AML-193 (cell line): ENCODE results near the gene TMEM31.
"Not testable (repeated sequence)": the region's sequence is repeated elsewhere in the genome, so short reads cannot be mapped to it uniquely, and the experiment has no call there.

Experiments used
- DNase-seq, 2 experiments: peaks; one replicate each; lab custom pipeline; 2025; lab: John Stamatoyannopoulos, UW

Gene TMEM31

GRCh38 chrX:103726477-103726876 lies 15.8 kb downstream of the TMEM31 start:
- DNase-seq: no peak

GRCh38 chrX:103727115-103727514 lies 16.4 kb downstream of the TMEM31 start:
- no peak for DNase-seq

GRCh38 chrX:103729015-103729414 lies 18.3 kb downstream of the TMEM31 start:
- no peak for DNase-seq

- DNase-seq: no peak
Measured at GRCh38 chrX:103730147-103730795, 19.6 kb downstream of the TMEM31 start.

GRCh38 chrX:103730796-103731493 lies 20.2 kb downstream of the TMEM31 start:
- no peak for DNase-seq

- no peak for DNase-seq
Measured at GRCh38 chrX:103733017-103733416, 22.3 kb downstream of the TMEM31 start.

GRCh38 chrX:103734125-103734760 lies 23.5 kb downstream of the TMEM31 start:
- no peak for DNase-seq

- no peak for DNase-seq
Measured at GRCh38 chrX:103737696-103738095, 27.0 kb downstream of the TMEM31 start.

- DNase-seq: no peak
Measured at GRCh38 chrX:103739421-103739820, 28.7 kb downstream of the TMEM31 start.

GRCh38 chrX:103741879-103742278 lies 31.2 kb downstream of the TMEM31 start:
- DNase-seq: no peak

- no peak for DNase-seq
Measured at GRCh38 chrX:103742339-103742738, 31.6 kb downstream of the TMEM31 start.

GRCh38 chrX:103747163-103747562 lies 36.5 kb downstream of the TMEM31 start:
- DNase-seq: no peak

GRCh38 chrX:103754401-103754800 lies 43.7 kb downstream of the TMEM31 start:
- DNase-seq: no peak

GRCh38 chrX:103756736-103757135 lies 46.0 kb downstream of the TMEM31 start:
- no peak for DNase-seq

- no peak for DNase-seq
Measured at GRCh38 chrX:103758555-103758954, 47.8 kb downstream of the TMEM31 start.

- DNase-seq: not testable (repeated sequence)
Measured at GRCh38 chrX:103763541-103763940, 52.8 kb downstream of the TMEM31 start.
